ENCODE data around the gene NEK2.

DNA sequence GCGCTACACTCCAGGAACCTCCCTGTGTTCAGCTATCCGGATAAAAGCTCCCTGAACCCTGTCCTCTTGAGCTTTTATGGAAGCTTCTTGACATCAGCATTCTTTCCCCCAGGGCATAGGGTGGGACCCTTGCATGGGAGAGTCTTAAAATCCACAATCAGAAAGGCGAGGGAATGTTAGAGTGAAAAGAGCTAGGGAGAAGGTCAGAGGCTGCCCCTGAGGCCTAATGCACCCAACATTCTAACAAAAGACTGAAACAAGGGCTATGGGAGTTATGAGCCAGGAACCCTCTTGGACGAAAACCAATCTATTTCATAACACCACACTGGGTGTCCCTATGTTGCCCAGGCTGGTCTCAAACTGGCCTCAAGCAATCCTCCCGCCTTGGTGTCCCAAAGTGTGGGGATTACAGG is 36.7 kb downstream of the NEK2 start:
- TF ChIP-seq, protein P1, sequence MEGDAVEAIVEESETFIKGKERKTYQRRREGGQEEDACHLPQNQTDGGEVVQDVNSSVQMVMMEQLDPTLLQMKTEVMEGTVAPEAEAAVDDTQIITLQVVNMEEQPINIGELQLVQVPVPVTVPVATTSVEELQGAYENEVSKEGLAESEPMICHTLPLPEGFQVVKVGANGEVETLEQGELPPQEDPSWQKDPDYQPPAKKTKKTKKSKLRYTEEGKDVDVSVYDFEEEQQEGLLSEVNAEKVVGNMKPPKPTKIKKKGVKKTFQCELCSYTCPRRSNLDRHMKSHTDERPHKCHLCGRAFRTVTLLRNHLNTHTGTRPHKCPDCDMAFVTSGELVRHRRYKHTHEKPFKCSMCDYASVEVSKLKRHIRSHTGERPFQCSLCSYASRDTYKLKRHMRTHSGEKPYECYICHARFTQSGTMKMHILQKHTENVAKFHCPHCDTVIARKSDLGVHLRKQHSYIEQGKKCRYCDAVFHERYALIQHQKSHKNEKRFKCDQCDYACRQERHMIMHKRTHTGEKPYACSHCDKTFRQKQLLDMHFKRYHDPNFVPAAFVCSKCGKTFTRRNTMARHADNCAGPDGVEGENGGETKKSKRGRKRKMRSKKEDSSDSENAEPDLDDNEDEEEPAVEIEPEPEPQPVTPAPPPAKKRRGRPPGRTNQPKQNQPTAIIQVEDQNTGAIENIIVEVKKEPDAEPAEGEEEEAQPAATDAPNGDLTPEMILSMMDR (conservative IDR thresholded peaks at IDR 0.05 in 1 of 2, IDR thresholded peaks at IDR 0.05 in 1 of 2; ENCODE audit: extremely low read depth in 1 of 2, insufficient read depth in 1 of 2, low read depth in 1 of 2, low read length in 2 of 2), result no peak
- no peak for TF ChIP-seq EZH2 (IDR thresholded peaks at IDR 0.05; ENCODE audit: borderline replicate concordance, low read length)
